Retina (tissue), 1 donor: ENCODE data around the gene RAB26.
"Not testable (repeated sequence)": the region's sequence is repeated elsewhere in the genome, so short reads cannot be mapped to it uniquely, and the experiment has no call there.

Experiments used
- DNase-seq: peaks from one replicate; pipeline ENCODE4 v3.0.0-alpha.2; 2016

The RAB26 gene

GRCh38 chr16:2147981-2148671 lies at the start of gene RAB26:
Gene RAB26 (plus strand): TSS chr16:2148625. CDS start chr16:2148784, 159 bp downstream.
- peak; percentile 80 for DNase-seq

- not testable (repeated sequence) for DNase-seq
Observed at GRCh38 chr16:2101581-2101980, 46.8 kb upstream of the RAB26 start.

GRCh38 chr16:2102471-2102870 lies 46.0 kb upstream of the RAB26 start:
- DNase-seq: no peak

GRCh38 chr16:2104464-2104863 lies 44.0 kb upstream of the RAB26 start:
- not testable (repeated sequence) for DNase-seq

GRCh38 chr16:2105291-2105690 lies 43.1 kb upstream of the RAB26 start:
- DNase-seq: not testable (repeated sequence)

- not testable (repeated sequence) for DNase-seq
Observed at GRCh38 chr16:2105769-2106168, 42.7 kb upstream of the RAB26 start.

- DNase-seq: not testable (repeated sequence)
Observed at GRCh38 chr16:2106211-2106610, 42.2 kb upstream of the RAB26 start.

GRCh38 chr16:2107121-2107790 lies 41.2 kb upstream of the RAB26 start:
- DNase-seq: not testable (repeated sequence)

- DNase-seq: not testable (repeated sequence)
Observed at GRCh38 chr16:2107791-2108125, 40.7 kb upstream of the RAB26 start.

- DNase-seq: not testable (repeated sequence)
Observed at GRCh38 chr16:2108446-2109270, 39.8 kb upstream of the RAB26 start.

GRCh38 chr16:2109271-2109580 lies 39.2 kb upstream of the RAB26 start:
- not testable (repeated sequence) for DNase-seq

GRCh38 chr16:2109872-2110271 lies 38.6 kb upstream of the RAB26 start:
- DNase-seq: not testable (repeated sequence)

GRCh38 chr16:2110332-2111008 lies 38.0 kb upstream of the RAB26 start:
- DNase-seq: not testable (repeated sequence)

- not testable (repeated sequence) for DNase-seq
Observed at GRCh38 chr16:2111009-2111353, 37.4 kb upstream of the RAB26 start.

GRCh38 chr16:2111412-2112335 lies 36.8 kb upstream of the RAB26 start:
- not testable (repeated sequence) for DNase-seq

- DNase-seq: not testable (repeated sequence)
Observed at GRCh38 chr16:2112539-2113106, 35.8 kb upstream of the RAB26 start.

GRCh38 chr16:2114225-2114624 lies 34.2 kb upstream of the RAB26 start:
- not testable (repeated sequence) for DNase-seq

- DNase-seq: not testable (repeated sequence)
Observed at GRCh38 chr16:2114885-2115590, 33.4 kb upstream of the RAB26 start.

GRCh38 chr16:2115591-2115973 lies 32.8 kb upstream of the RAB26 start:
- no peak for DNase-seq

GRCh38 chr16:2116428-2116827 lies 32.0 kb upstream of the RAB26 start:
- not testable (repeated sequence) for DNase-seq

- DNase-seq: not testable (repeated sequence)
Observed at GRCh38 chr16:2117341-2117740, 31.1 kb upstream of the RAB26 start.
